GM18507 (cell line): ENCODE results near the gene ATRX.
A peak's percentile ranks its signal among the peaks of the same experiment; 100 is the strongest.
"Not testable (repeated sequence)": the region's sequence is repeated elsewhere in the genome, so short reads cannot be mapped to it uniquely, and the experiment has no call there.

ENCODE experiments used
- DNase-seq: peaks from one replicate; pipeline ENCODE4 v3.0.0; 2011; ENCODE audit warnings: low read depth; ENCODE audit not compliant: insufficient read length; ENCODE audit errors: extremely low spot score
- FAIRE-seq: peaks from 2 replicates; lab custom pipeline; 2011; peaks lifted over from hg19 to GRCh38; lab: Jason Lieb, UNC

The ATRX gene

GRCh38 chrX:77635373-77635772 is 150.6 kb downstream of the ATRX start:
- no peak for FAIRE-seq
- DNase-seq: no peak

- DNase-seq (no peak), FAIRE-seq (peak; percentile 15)
Observed at GRCh38 chrX:77628294-77629025, 157.6 kb downstream of the ATRX start.

GRCh38 chrX:77622672-77623071 is 163.3 kb downstream of the ATRX start:
- FAIRE-seq: peak; percentile 47

GRCh38 chrX:77622233-77622632 is 163.8 kb downstream of the ATRX start:
- no peak for DNase-seq
- FAIRE-seq: no peak

More at GRCh38 chrX:77622672-77623071, 163.3 kb downstream of the ATRX start:
- DNase-seq: no peak

- FAIRE-seq, DNase-seq: not testable (repeated sequence)
Observed at GRCh38 chrX:77621453-77621852, 164.6 kb downstream of the ATRX start.

GRCh38 chrX:77617206-77617605 is 168.8 kb downstream of the ATRX start:
- no peak for DNase-seq
- FAIRE-seq: no peak

- DNase-seq (no peak), FAIRE-seq (no peak)
Observed at GRCh38 chrX:77603635-77604336, 182.2 kb downstream of the ATRX start.

GRCh38 chrX:77597511-77597910 is 188.5 kb downstream of the ATRX start:
- FAIRE-seq: no peak
- DNase-seq: no peak

GRCh38 chrX:77597090-77597489 is 188.9 kb downstream of the ATRX start:
- peak; percentile 65 for FAIRE-seq
- no peak for DNase-seq

- FAIRE-seq (peak; percentile 29), DNase-seq (no peak)
Observed at GRCh38 chrX:77595848-77596247, 190.2 kb downstream of the ATRX start.

- no peak for DNase-seq
- FAIRE-seq: no peak
Observed at GRCh38 chrX:77572322-77572721, 213.7 kb downstream of the ATRX start.

GRCh38 chrX:77565278-77565677 is 220.7 kb downstream of the ATRX start:
- FAIRE-seq (peak; percentile 51), DNase-seq (no peak)

GRCh38 chrX:77564823-77565222 is 221.2 kb downstream of the ATRX start:
- no peak for FAIRE-seq
- DNase-seq: no peak

- FAIRE-seq (no peak), DNase-seq (no peak)
Observed at GRCh38 chrX:77561372-77561771, 224.6 kb downstream of the ATRX start.

- DNase-seq: no peak
- no peak for FAIRE-seq
Observed at GRCh38 chrX:77556276-77556675, 229.7 kb downstream of the ATRX start.

- FAIRE-seq: no peak
- DNase-seq: no peak
Observed at GRCh38 chrX:77548751-77549150, 237.3 kb downstream of the ATRX start.

- not testable (repeated sequence) for FAIRE-seq, DNase-seq
Observed at GRCh38 chrX:77539778-77540177, 246.2 kb downstream of the ATRX start.

GRCh38 chrX:77531261-77531660 is 254.8 kb downstream of the ATRX start:
- peak; percentile 12 for FAIRE-seq
- DNase-seq: not testable (repeated sequence)

GRCh38 chrX:77528034-77528433 is 258.0 kb downstream of the ATRX start:
- DNase-seq: no peak
- FAIRE-seq: no peak

GRCh38 chrX:77527233-77528001 is 258.6 kb downstream of the ATRX start:
- FAIRE-seq (no peak), DNase-seq (no peak)
